Erythroblast (primary cell): ENCODE data around the gene BROX.
"Not testable (repeated sequence)": the region's sequence is repeated elsewhere in the genome, so short reads cannot be mapped to it uniquely, and the experiment has no call there.

ENCODE experiments used
- DNase-seq, 2 experiments: peaks; one replicate each; lab custom pipeline; 2025; lab: John Stamatoyannopoulos, UW
- GATA1 ChIP-seq: IDR thresholded peaks from 2 replicates; pipeline ENCODE4 v1.6.1; 2011; ENCODE audit warnings: low read depth, mild to moderate bottlenecking, control low read depth, low read length, moderate library complexity
- POLR2A ChIP-seq: IDR thresholded peaks from 2 replicates; pipeline ENCODE4 v1.6.1; 2011; ENCODE audit warnings: mild to moderate bottlenecking, low read length

BROX gene

GRCh38 chr1:222712253-222713090 lies at the start of gene BROX, which contains the start of gene AIDA:
BROX (plus strand) TSS chr1:222712564; CDS start chr1:222715700, 3,136 bp downstream.
AIDA (minus strand) TSS chr1:222712491; CDS start chr1:222712317, 174 bp downstream.
- peak; percentile 92 to 96 for DNase-seq
- TF ChIP-seq POLR2A (no peak), GATA1 (no peak)

- no peak for TF ChIP-seq GATA1
- no peak for TF ChIP-seq POLR2A
- no peak for DNase-seq
These were observed 48.9 kb upstream of the BROX start for GRCh38 chr1:222663431-222663934.

- TF ChIP-seq GATA1 (no peak), POLR2A (no peak)
- DNase-seq = no peak
These were observed 46.4 kb upstream of the BROX start for GRCh38 chr1:222665964-222666363.

- DNase-seq = not testable (repeated sequence)
These were observed 44.2 kb upstream of the BROX start for GRCh38 chr1:222668184-222668583.

GRCh38 chr1:222669107-222669506 lies 43.3 kb upstream of the BROX start:
- not testable (repeated sequence) for DNase-seq

GRCh38 chr1:222670110-222670509 lies 42.3 kb upstream of the BROX start:
- DNase-seq = no peak
- no peak for TF ChIP-seq POLR2A
- TF ChIP-seq GATA1 = no peak

GRCh38 chr1:222680080-222680479 lies 32.3 kb upstream of the BROX start:
- DNase-seq = no peak
- TF ChIP-seq GATA1 (no peak), POLR2A (no peak)

GRCh38 chr1:222691016-222691415 lies 21.3 kb upstream of the BROX start:
- TF ChIP-seq GATA1 (no peak), POLR2A (no peak)

GRCh38 chr1:222694927-222695326 lies 17.4 kb upstream of the BROX start:
- TF ChIP-seq GATA1 = no peak
- no peak for TF ChIP-seq POLR2A
- no peak for DNase-seq

More at GRCh38 chr1:222691016-222691415, 21.3 kb upstream of the BROX start:
- DNase-seq = no peak

GRCh38 chr1:222696741-222697140 lies 15.6 kb upstream of the BROX start:
- TF ChIP-seq GATA1 = no peak
- no peak for TF ChIP-seq POLR2A
- no peak for DNase-seq

- no peak for DNase-seq
These were observed 15.2 kb upstream of the BROX start for GRCh38 chr1:222697203-222697602.

GRCh38 chr1:222697826-222698225 lies 14.5 kb upstream of the BROX start:
- TF ChIP-seq POLR2A = no peak
- TF ChIP-seq GATA1 = no peak
- no peak for DNase-seq

More at GRCh38 chr1:222697203-222697602, 15.2 kb upstream of the BROX start:
- no peak for TF ChIP-seq POLR2A
- TF ChIP-seq GATA1 = no peak

GRCh38 chr1:222702210-222702609 lies 10.2 kb upstream of the BROX start:
- DNase-seq = no peak
- TF ChIP-seq POLR2A = no peak
- no peak for TF ChIP-seq GATA1

- no peak for DNase-seq
- no peak for TF ChIP-seq GATA1
- no peak for TF ChIP-seq POLR2A
These were observed 8.1 kb upstream of the BROX start for GRCh38 chr1:222704260-222704659.

- no peak for DNase-seq
- TF ChIP-seq POLR2A = no peak
- TF ChIP-seq GATA1 = no peak
These were observed 5.5 kb upstream of the BROX start for GRCh38 chr1:222706815-222707214.
